OCI-LY7 (cell line): ENCODE results near the gene ZFR2. TPM values are rescaled to one million over a fixed set of nuclear protein-coding genes. Genes with fewer than 3 reads are reported as not detected.

Experiments used
- BruUV-seq: library from RNA; stranded (reverse); fragments of 400-500 nt; replicated peaks from 2 replicates; lab custom pipeline; 2021; lab: Mats Ljungman, UMichigan
- CTCF ChIA-PET: fragments of 300-600 bp; sonication (Branson Sonifier 250); formaldehyde crosslinking; loops from one replicate; lab custom pipeline; 2022; ENCODE audit warnings: antibody characterized with exemption; ENCODE audit not compliant: unreplicated experiment; lab: Charles Lee
- POLR2A ChIA-PET: fragments of 300-600 bp; sonication (Branson Sonifier 250); formaldehyde crosslinking; loops from one replicate; lab custom pipeline; 2022; ENCODE audit warnings: antibody characterized with exemption; lab: Charles Lee
- DNase-seq: peaks from one replicate; pipeline ENCODE4 v3.0.0-alpha.2; 2015; ENCODE audit warnings: low spot score
- H2AFZ ChIP-seq: fragments of 200-600 bp; sonication (generic), shearing (Covaris generic); 2 replicates; pipeline ENCODE4 v1.6.1; 2014; ENCODE audit warnings: mild to moderate bottlenecking, antibody characterized with exemption, low read length, moderate library complexity
- H3K27ac ChIP-seq: fragments of 200-600 bp; sonication (generic); 2 replicates; pipeline ENCODE4 v1.5.1; 2014; ENCODE audit warnings: mixed run types, low read depth, mild to moderate bottlenecking, moderate library complexity, low read length, inconsistent platforms; ENCODE audit not compliant: poor library complexity, severe bottlenecking
- H3K36me3 ChIP-seq: fragments of 200-600 bp; sonication (generic); 2 replicates; pipeline ENCODE4 v1.6.1; 2014; ENCODE audit warnings: mild to moderate bottlenecking, antibody characterized with exemption, low read length, moderate library complexity, mixed read lengths; ENCODE audit not compliant: insufficient read depth
- H3K4me1 ChIP-seq: fragments of 200-600 bp; sonication (generic); 2 replicates; pipeline ENCODE4 v1.5.1; 2014; ENCODE audit warnings: mild to moderate bottlenecking, low read length; ENCODE audit not compliant: insufficient read depth, poor library complexity, severe bottlenecking
- H3K4me2 ChIP-seq: fragments of 200-600 bp; sonication (generic); 2 replicates; pipeline ENCODE4 v1.6.1; 2014; ENCODE audit warnings: mild to moderate bottlenecking, low read length
- H3K4me3 ChIP-seq: fragments of 200-600 bp; sonication (generic); 2 replicates; pipeline ENCODE4 v1.5.1; 2014; ENCODE audit warnings: mild to moderate bottlenecking, low read depth, low read length; ENCODE audit not compliant: poor library complexity, severe bottlenecking
- H3K79me2 ChIP-seq: fragments of 200-600 bp; sonication (generic); 2 replicates; pipeline ENCODE4 v1.6.1; 2016; ENCODE audit warnings: low read depth, mild to moderate bottlenecking, low read length, moderate library complexity, mixed read lengths; ENCODE audit not compliant: insufficient read depth
- H3K9me2 ChIP-seq: fragments of 200-600 bp; sonication (generic); 2 replicates; pipeline ENCODE4 v1.6.1; 2016; ENCODE audit warnings: mild to moderate bottlenecking, low read length, mixed read lengths; ENCODE audit not compliant: insufficient read depth
- H3K9me3 ChIP-seq: fragments of 200-600 bp; sonication (generic); 2 replicates; pipeline ENCODE4 v1.6.1; 2014; ENCODE audit warnings: mild to moderate bottlenecking, mixed run types, low read length, mixed read lengths
- H4K20me1 ChIP-seq: fragments of 200-600 bp; sonication (generic); 2 replicates; pipeline ENCODE4 v1.6.1; 2014; ENCODE audit warnings: mild to moderate bottlenecking, antibody characterized with exemption, low read length, moderate library complexity, mixed read lengths; ENCODE audit not compliant: insufficient read depth
- CTCF ChIP-seq: fragments of 200-600 bp; sonication (generic); conservative IDR thresholded peaks from 2 replicates; pipeline ENCODE4 v1.5.1; 2014; ENCODE audit warnings: mild to moderate bottlenecking, antibody characterized with exemption, low read length, moderate library complexity, mixed read lengths
- EZH2phosphoT487 ChIP-seq: fragments of 200-600 bp; sonication (generic); IDR thresholded peaks from 2 replicates; pipeline ENCODE4 v1.6.1; 2018; ENCODE audit warnings: low read depth, borderline replicate concordance, mild to moderate bottlenecking, mixed run types, antibody characterized with exemption, low read length, moderate library complexity, mixed read lengths
- intact Hi-C: fragments of 100-400 bp; cut with micrococcal nuclease; formaldehyde crosslinking; loops from one replicate; pipeline ENCODE4 v1.10.0; 2022; ENCODE audit not compliant: unreplicated experiment
- total RNA-seq, 2 experiments: library from RNA; depleted of rRNA in 1 of 2; stranded (reverse); fragments of >200 nt in 1 of 2; shearing (Covaris generic) in 1 of 2; gene quantifications; 2 replicates each; pipeline ENCODE4 v1.2.3, GENCODE V29; 2014 to 2022

Gene ZFR2
- total RNA-seq, 2 experiments from 2014 or later, result not detected

GRCh38 chr19:3810708-3811355 lies 58.0 kb downstream of the ZFR2 start:
- Histone ChIP-seq H3K4me1 (peaks cover 24% of the 10 kb centered on the region), H3K4me3 (no peak overlapping the region), H3K9me3 (no peaks in the 10 kb centered on the region), H3K36me3 (no peaks in the 10 kb centered on the region), H3K4me2 (peak overlapping the region; percentile 43), H3K27ac (no peak overlapping the region), H4K20me1 (no peaks in the 10 kb centered on the region), H2AFZ (no peak overlapping the region), H3K79me2 (no peaks in the 10 kb centered on the region), H3K9me2 (no peaks in the 10 kb centered on the region)
- TF ChIP-seq EZH2phosphoT487 (no peak), CTCF (no peak)
- intact Hi-C loops, result loop anchor here (5.0 kb wide), 1 partner anchor 49 kb away; the partner anchor contains the start of genes APBA3 and MRPL54
- CTCF ChIA-PET, result no interaction called here
- BruUV-seq, result no TSS peak
- DNase-seq, result no peak
- POLR2A ChIA-PET, result no interaction called here

- ChIA-PET CTCF (no interaction called here), POLR2A (no interaction called here)
- peak overlapping the region; percentile 43 for H3K4me2 ChIP-seq
- intact Hi-C loops, result loop anchor here (5.0 kb wide), 1 partner anchor 48 kb away; the partner anchor contains the start of genes APBA3 and MRPL54
- H3K9me3 ChIP-seq, result no peaks in the 10 kb centered on the region
- peaks cover 24% of the 10 kb centered on the region for H3K4me1 ChIP-seq
- no peaks in the 10 kb centered on the region for H3K9me2 ChIP-seq
- no peak overlapping the region for H3K27ac ChIP-seq
- peak; percentile 29 for DNase-seq
- no TSS peak for BruUV-seq
- no peak for TF ChIP-seq CTCF
- no peak for TF ChIP-seq EZH2phosphoT487
- H3K36me3 ChIP-seq, result no peaks in the 10 kb centered on the region
- H4K20me1 ChIP-seq, result no peaks in the 10 kb centered on the region
- H3K4me3 ChIP-seq, result no peak overlapping the region
- no peaks in the 10 kb centered on the region for H3K79me2 ChIP-seq
- no peak overlapping the region for H2AFZ ChIP-seq
These were observed 58.7 kb downstream of the ZFR2 start for GRCh38 chr19:3809881-3810707.
